ENCODE data around the gene HRH2.

DNA sequence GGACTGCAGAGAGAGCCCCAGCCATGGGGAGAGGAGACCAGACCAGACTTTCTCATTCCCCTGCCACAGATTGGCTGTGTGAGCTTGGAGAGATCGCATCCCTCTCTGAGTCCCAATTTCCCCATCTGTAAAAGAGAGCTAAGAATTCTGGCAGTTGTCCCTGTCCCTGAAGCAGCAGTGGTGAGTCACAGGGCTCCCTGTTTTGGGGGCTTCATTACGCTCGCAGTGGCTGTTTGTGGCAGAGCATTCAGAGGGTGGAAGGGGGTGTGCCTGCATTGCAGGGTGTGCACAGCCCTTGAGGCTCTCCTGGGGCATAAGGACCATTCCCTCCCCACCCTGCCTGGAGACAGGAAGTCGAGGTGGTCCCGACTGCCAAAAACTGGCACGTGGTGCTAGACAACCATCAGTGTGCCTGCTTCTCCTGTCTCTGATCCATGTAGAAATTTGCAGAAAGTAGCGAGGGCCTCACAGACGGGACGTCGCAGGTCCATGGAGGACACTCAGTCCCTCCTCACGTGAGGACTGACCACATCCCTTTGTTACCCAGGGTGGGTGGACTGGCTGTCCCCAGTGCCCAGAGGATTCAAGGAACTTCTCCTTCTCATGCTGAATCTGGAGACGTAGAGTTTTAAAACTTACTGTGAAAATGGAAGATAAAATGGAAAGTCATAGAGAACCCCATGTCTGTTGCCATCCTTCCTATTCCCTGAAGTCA, 35.3 kb downstream of the HRH2 start:
- TF ChIP-seq ARNT (IDR thresholded peaks at IDR 0.05) = no peak
- TF ChIP-seq, protein P1, sequence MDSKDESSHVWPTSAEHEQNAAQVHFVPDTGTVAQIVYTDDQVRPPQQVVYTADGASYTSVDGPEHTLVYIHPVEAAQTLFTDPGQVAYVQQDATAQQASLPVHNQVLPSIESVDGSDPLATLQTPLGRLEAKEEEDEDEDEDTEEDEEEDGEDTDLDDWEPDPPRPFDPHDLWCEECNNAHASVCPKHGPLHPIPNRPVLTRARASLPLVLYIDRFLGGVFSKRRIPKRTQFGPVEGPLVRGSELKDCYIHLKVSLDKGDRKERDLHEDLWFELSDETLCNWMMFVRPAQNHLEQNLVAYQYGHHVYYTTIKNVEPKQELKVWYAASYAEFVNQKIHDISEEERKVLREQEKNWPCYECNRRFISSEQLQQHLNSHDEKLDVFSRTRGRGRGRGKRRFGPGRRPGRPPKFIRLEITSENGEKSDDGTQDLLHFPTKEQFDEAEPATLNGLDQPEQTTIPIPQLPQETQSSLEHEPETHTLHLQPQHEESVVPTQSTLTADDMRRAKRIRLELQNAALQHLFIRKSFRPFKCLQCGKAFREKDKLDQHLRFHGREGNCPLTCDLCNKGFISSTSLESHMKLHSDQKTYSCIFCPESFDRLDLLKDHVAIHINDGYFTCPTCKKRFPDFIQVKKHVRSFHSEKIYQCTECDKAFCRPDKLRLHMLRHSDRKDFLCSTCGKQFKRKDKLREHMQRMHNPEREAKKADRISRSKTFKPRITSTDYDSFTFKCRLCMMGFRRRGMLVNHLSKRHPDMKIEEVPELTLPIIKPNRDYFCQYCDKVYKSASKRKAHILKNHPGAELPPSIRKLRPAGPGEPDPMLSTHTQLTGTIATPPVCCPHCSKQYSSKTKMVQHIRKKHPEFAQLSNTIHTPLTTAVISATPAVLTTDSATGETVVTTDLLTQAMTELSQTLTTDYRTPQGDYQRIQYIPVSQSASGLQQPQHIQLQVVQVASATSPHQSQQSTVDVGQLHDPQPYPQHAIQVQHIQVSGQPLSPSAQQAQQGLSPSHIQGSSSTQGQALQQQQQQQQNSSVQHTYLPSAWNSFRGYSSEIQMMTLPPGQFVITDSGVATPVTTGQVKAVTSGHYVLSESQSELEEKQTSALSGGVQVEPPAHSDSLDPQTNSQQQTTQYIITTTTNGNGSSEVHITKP (IDR thresholded peaks at IDR 0.05; ENCODE audit: partially characterized antibody) = no peak
- TF ChIP-seq ZNF384 (IDR thresholded peaks at IDR 0.05; ENCODE audit: low read depth, low read length) = no peak
- TF ChIP-seq RFX5 (IDR thresholded peaks at IDR 0.05; ENCODE audit: low read depth, low read length) = no peak
- TF ChIP-seq JUNB (CRISPR knock-in tag; conservative IDR thresholded peaks at IDR 0.05) = no peak
- TF ChIP-seq ZNF830 (CRISPR knock-in tag; IDR thresholded peaks at IDR 0.05) = no peak
- TF ChIP-seq SP1 (CRISPR knock-in tag; IDR thresholded peaks at IDR 0.05) = no peak
- no peak for TF ChIP-seq ZNF324 (CRISPR knock-in tag; IDR thresholded peaks at IDR 0.05)
